Upper lobe of right lung (tissue), 1 donor: ENCODE measurements around the gene MYH15. TPM values are rescaled to one million over a fixed set of nuclear protein-coding genes. Genes with fewer than 3 reads are reported as not detected.

Source experiments
- ATAC-seq: fragments of 200-7000 bp; cut with Tn5 transposase; one replicate; pipeline ENCODE4 v1.9.1; 2020; ENCODE audit warnings: mild to moderate bottlenecking, moderate library complexity
- DNase-seq: peaks from one replicate; pipeline ENCODE4 v3.0.0-alpha.2; 2020
- H3K27ac ChIP-seq: fragments of 200-600 bp; one replicate; pipeline ENCODE4 v1.8.0; 2022
- H3K27me3 ChIP-seq: fragments of 200-600 bp; one replicate; pipeline ENCODE4 v1.8.0; 2022; ENCODE audit warnings: mild to moderate bottlenecking
- H3K36me3 ChIP-seq: fragments of 200-600 bp; one replicate; pipeline ENCODE4 v1.8.0; 2022
- H3K4me1 ChIP-seq: fragments of 200-600 bp; one replicate; pipeline ENCODE4 v1.8.0; 2022
- H3K4me3 ChIP-seq: fragments of 200-600 bp; one replicate; pipeline ENCODE4 v1.8.0; 2022; ENCODE audit warnings: mild to moderate bottlenecking
- H3K9me3 ChIP-seq: fragments of 200-600 bp; one replicate; pipeline ENCODE4 v1.8.0; 2022
- intact Hi-C: fragments of 100-400 bp; cut with DNase I; formaldehyde crosslinking; loops from one replicate; pipeline ENCODE4 v1.11.0; 2022
- total RNA-seq: library from RNA; stranded (reverse); fragmentation: NEBNext Ultra II Directional; extraction: Animal tissue kit (Norgen Biotek cat#: 25700); gene quantifications from one replicate; pipeline ENCODE4 v1.2.1, GENCODE V29; 2021
- TF ChIP-seq, protein P1 (sequence below): fragments of 200-600 bp; IDR thresholded peaks from one replicate; pipeline ENCODE4 v1.8.0; 2022; ENCODE audit warnings: antibody characterized with exemption
- donor health status: DM: no; HTN: yes; CAD: no; lungs with severe emphysema.

The MYH15 gene
- total RNA-seq, 1 donor from 2014 or later, result 0.90 TPM

DNA sequence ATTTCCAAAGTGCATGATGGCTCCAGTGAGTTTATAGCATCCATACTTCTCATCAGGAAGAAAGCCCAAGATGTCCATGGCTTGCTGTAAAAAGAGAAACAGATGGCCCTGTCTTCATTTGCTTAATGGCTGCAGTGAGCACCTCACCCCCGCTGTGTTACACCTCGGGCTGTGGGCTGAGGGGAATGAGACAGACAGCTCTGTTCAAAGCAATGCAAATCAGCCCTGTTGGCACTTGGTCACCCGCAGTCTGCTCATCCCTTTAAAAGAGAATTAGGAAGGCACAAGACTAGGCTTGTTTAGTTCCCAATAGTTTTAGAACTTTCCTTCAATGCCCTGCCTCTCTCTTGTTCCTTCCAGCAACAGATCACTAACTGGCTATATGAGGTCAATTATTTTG, 25.2 kb downstream of the MYH15 start:
- ATAC-seq, result no peak
- Histone ChIP-seq H3K27me3 (no peaks in the 10 kb centered on the region), H3K27ac (no peak overlapping the region), H3K9me3 (no peaks in the 10 kb centered on the region), H3K4me3 (no peak overlapping the region), H3K36me3 (no peaks in the 10 kb centered on the region), H3K4me1 (no peaks in the 10 kb centered on the region)
- intact Hi-C loops, result no loop called here
- TF ChIP-seq, protein P1, sequence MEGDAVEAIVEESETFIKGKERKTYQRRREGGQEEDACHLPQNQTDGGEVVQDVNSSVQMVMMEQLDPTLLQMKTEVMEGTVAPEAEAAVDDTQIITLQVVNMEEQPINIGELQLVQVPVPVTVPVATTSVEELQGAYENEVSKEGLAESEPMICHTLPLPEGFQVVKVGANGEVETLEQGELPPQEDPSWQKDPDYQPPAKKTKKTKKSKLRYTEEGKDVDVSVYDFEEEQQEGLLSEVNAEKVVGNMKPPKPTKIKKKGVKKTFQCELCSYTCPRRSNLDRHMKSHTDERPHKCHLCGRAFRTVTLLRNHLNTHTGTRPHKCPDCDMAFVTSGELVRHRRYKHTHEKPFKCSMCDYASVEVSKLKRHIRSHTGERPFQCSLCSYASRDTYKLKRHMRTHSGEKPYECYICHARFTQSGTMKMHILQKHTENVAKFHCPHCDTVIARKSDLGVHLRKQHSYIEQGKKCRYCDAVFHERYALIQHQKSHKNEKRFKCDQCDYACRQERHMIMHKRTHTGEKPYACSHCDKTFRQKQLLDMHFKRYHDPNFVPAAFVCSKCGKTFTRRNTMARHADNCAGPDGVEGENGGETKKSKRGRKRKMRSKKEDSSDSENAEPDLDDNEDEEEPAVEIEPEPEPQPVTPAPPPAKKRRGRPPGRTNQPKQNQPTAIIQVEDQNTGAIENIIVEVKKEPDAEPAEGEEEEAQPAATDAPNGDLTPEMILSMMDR, result no peak
- no peak for DNase-seq

GRCh38 chr3:108479224-108479623, 31.2 kb downstream of the MYH15 start:
- H3K4me1 ChIP-seq, result no peaks in the 10 kb centered on the region
- H3K36me3 ChIP-seq, result no peaks in the 10 kb centered on the region
- no peak overlapping the region for H3K27ac ChIP-seq
- ATAC-seq (no peak), DNase-seq (no peak)
- no peak overlapping the region for H3K4me3 ChIP-seq
- TF ChIP-seq, protein P1, result no peak
- intact Hi-C loops, result no loop called here
- no peaks in the 10 kb centered on the region for H3K9me3 ChIP-seq
- no peaks in the 10 kb centered on the region for H3K27me3 ChIP-seq

- TF ChIP-seq, protein P1, result peak; percentile 71
- intact Hi-C loops, result no loop called here
- Histone ChIP-seq H3K27ac (no peak overlapping the region), H3K9me3 (no peaks in the 10 kb centered on the region), H3K27me3 (no peaks in the 10 kb centered on the region), H3K4me3 (no peak overlapping the region), H3K4me1 (no peaks in the 10 kb centered on the region), H3K36me3 (no peaks in the 10 kb centered on the region)
- no peak for DNase-seq
- ATAC-seq, result peak; percentile 95
These were observed 32.8 kb downstream of the MYH15 start for GRCh38 chr3:108477511-108478147.

GRCh38 chr3:108475220-108475782, 35.1 kb downstream of the MYH15 start:
- Histone ChIP-seq H3K27me3 (no peaks in the 10 kb centered on the region), H3K27ac (no peak overlapping the region), H3K9me3 (no peaks in the 10 kb centered on the region), H3K4me3 (no peak overlapping the region), H3K36me3 (no peaks in the 10 kb centered on the region), H3K4me1 (no peaks in the 10 kb centered on the region)
- intact Hi-C loops, result no loop called here
- DNase-seq (no peak), ATAC-seq (no peak)
- TF ChIP-seq, protein P1, result no peak

DNA sequence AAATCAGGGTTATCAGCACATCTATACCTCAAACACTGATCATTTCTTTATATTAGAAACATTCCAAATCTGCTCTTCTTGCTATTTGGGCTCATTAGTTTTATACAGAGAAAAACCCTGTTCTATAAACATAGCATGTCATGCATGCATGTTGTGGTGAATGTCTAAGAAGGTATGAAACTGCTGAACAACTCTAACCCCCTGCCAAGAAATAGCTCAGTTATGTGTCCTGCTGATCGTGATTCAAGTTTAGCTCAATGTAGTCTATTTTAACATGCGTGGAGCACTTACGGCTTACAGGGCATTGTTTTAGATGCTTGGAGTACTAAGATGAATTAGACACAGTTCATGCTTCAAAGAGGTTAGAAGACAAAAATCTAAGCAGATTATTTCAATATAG, 35.8 kb downstream of the MYH15 start:
- TF ChIP-seq, protein P1, result no peak
- no peak overlapping the region for H3K4me3 ChIP-seq
- ATAC-seq (no peak), DNase-seq (no peak)
- H3K27ac ChIP-seq, result no peak overlapping the region
- no peaks in the 10 kb centered on the region for H3K36me3 ChIP-seq
- H3K4me1 ChIP-seq, result no peaks in the 10 kb centered on the region
- intact Hi-C loops, result no loop called here
- no peaks in the 10 kb centered on the region for H3K27me3 ChIP-seq
- no peaks in the 10 kb centered on the region for H3K9me3 ChIP-seq
